HCT116 (cell line): ENCODE data around the gene AK2.

ENCODE experiments used
- CTCF ChIP-seq, 3 experiments: fragments of 200-600 bp in 1 of 3; sonication (generic) in 1 of 3; IDR thresholded peaks in 2 of 3; conservative IDR thresholded peaks in 1 of 3; 2 replicates each; pipeline ENCODE4 v1.5.1; 2012 to 2017; ENCODE audit warnings: low read depth in 2 of 3, low read length in 2 of 3, antibody characterized with exemption in 1 of 3, borderline replicate concordance in 1 of 3, control low read depth in 1 of 3, mild to moderate bottlenecking in 1 of 3, mixed read lengths in 1 of 3, mixed run types in 1 of 3, moderate library complexity in 1 of 3; ENCODE audit not compliant: insufficient read depth in 1 of 3
- EZH2 ChIP-seq: fragments of 200-600 bp; sonication (generic); IDR thresholded peaks from 2 replicates; pipeline ENCODE4 v1.6.1; 2017; ENCODE audit warnings: antibody characterized with exemption, mixed run types
- POLR2A ChIP-seq: IDR thresholded peaks from 2 replicates; pipeline ENCODE4 v1.7.0; 2011; ENCODE audit warnings: borderline replicate concordance; ENCODE audit not compliant: insufficient read depth, insufficient read length; ENCODE audit errors: extremely low read depth
- POLR2AphosphoS5 ChIP-seq: IDR thresholded peaks from 2 replicates; pipeline ENCODE4 v1.6.1; 2011; ENCODE audit warnings: mild to moderate bottlenecking, low read depth, low read length, moderate library complexity
- TF ChIP-seq, protein P1 (sequence below): IDR thresholded peaks from 2 replicates; pipeline ENCODE4 v1.6.1; 2012

- TF ChIP-seq EZH2 (no peak), CTCF (IDR thresholded peaks at IDR 0.05 in 2 of 3, conservative IDR thresholded peaks at IDR 0.05 in 1 of 3; ENCODE audit: borderline replicate concordance in 1 of 3, insufficient read depth in 1 of 3, low read depth in 2 of 3, low read length in 2 of 3) (no peak), POLR2AphosphoS5 (no peak), POLR2A (no peak)
- TF ChIP-seq, protein P1, sequence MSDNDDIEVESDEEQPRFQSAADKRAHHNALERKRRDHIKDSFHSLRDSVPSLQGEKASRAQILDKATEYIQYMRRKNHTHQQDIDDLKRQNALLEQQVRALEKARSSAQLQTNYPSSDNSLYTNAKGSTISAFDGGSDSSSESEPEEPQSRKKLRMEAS: no peak
These were observed 5.2 kb downstream of the AK2 start for GRCh38 chr1:33031506-33031905.
